K562 (cell line): ENCODE data around the gene GNA15. TPM values are rescaled to one million over a fixed set of nuclear protein-coding genes. Genes with fewer than 3 reads are reported as not detected.

ENCODE experiments used
- BRCA1 ChIP-seq, 2 experiments: fragments of 450-650 bp in 1 of 2; sonication (generic) in 1 of 2; formaldehyde crosslinking in 1 of 2; IDR thresholded peaks; 2 replicates each; pipeline versions ENCODE4 v1.5.0 to v1.6.1; 2017 to 2020; ENCODE audit warnings: mild to moderate bottlenecking in 1 of 2, missing genetic modification reagents in 1 of 2
- CLOCK ChIP-seq: fragments of 250-450 bp; sonication (Bioruptor Pico); IDR thresholded peaks from 2 replicates; pipeline ENCODE4 v1.4.0; 2020; ENCODE audit warnings: mild to moderate bottlenecking, moderate library complexity, borderline replicate concordance
- DACH1 ChIP-seq: fragments of 450-650 bp; IDR thresholded peaks from 2 replicates; pipeline ENCODE4 v1.6.1; 2018; ENCODE audit not compliant: partially characterized antibody
- DIDO1 ChIP-seq: fragments of 450-650 bp; IDR thresholded peaks from 2 replicates; pipeline ENCODE4 v1.6.1; 2016; ENCODE audit warnings: low read depth, missing biosample characterization, missing genetic modification characterization
- ELF1 ChIP-seq: fragments of 200-800 bp; sonication (Bioruptor generic); IDR thresholded peaks from 2 replicates; pipeline ENCODE4 v1.6.1; 2016; ENCODE audit warnings: missing genetic modification characterization, missing compliant biosample characterization
- ETS1 ChIP-seq: conservative IDR thresholded peaks from 2 replicates; pipeline ENCODE4 v1.6.1; 2011; ENCODE audit warnings: low read depth, mild to moderate bottlenecking, low read length; ENCODE audit not compliant: control insufficient read depth
- HDGF ChIP-seq: fragments of 450-650 bp; IDR thresholded peaks from 2 replicates; pipeline ENCODE4 v1.6.1; 2016
- IFI16 ChIP-seq: fragments of 250-450 bp; sonication (Bioruptor Pico); IDR thresholded peaks from 2 replicates; pipeline ENCODE4 v2.1.2; 2022; ENCODE audit warnings: mild to moderate bottlenecking, inconsistent platforms
- MAFF ChIP-seq: IDR thresholded peaks from 2 replicates; pipeline ENCODE4 v1.6.1; 2012; ENCODE audit warnings: low read length, improper control_type of control experiment
- MCM2 ChIP-seq: fragments of 450-650 bp; IDR thresholded peaks from 2 replicates; pipeline ENCODE4 v1.6.1; 2017; ENCODE audit warnings: low read depth, mild to moderate bottlenecking
- MCM3 ChIP-seq: fragments of 450-650 bp; IDR thresholded peaks from 2 replicates; pipeline ENCODE4 v1.6.1; 2016
- MTF1 ChIP-seq: fragments of 250-450 bp; sonication (Bioruptor Pico); IDR thresholded peaks from 2 replicates; pipeline ENCODE4 v1.9.0; 2021; ENCODE audit warnings: moderate library complexity, mild to moderate bottlenecking, inconsistent platforms, borderline replicate concordance
- POLR2G ChIP-seq: fragments of 200-400 bp; formaldehyde crosslinking; IDR thresholded peaks from 2 replicates; pipeline ENCODE4 v1.6.1; 2017; ENCODE audit warnings: low read depth, mild to moderate bottlenecking, antibody characterized with exemption, low read length, moderate library complexity
- PPARD ChIP-seq: fragments of 250-450 bp; sonication (Bioruptor Pico); IDR thresholded peaks from 2 replicates; pipeline ENCODE4 v1.8.0; 2022; ENCODE audit warnings: inconsistent platforms, mild to moderate bottlenecking, moderate library complexity
- SRSF7 ChIP-seq: fragments of 200-400 bp; formaldehyde crosslinking; optimal IDR thresholded peaks from 2 replicates; pipeline ENCODE3; 2017; ENCODE audit warnings: mild to moderate bottlenecking, low read depth, low read length
- TFAP4 ChIP-seq: sonication (generic); formaldehyde crosslinking; IDR thresholded peaks from 2 replicates; pipeline ENCODE4 v1.8.0; 2022; ENCODE audit warnings: missing genetic modification reagents, mild to moderate bottlenecking, moderate library complexity, borderline replicate concordance
- ZBED1 ChIP-seq: IDR thresholded peaks from 2 replicates; pipeline ENCODE4 v1.6.1; 2014
- ZBTB33 ChIP-seq: sonication (generic); formaldehyde crosslinking; IDR thresholded peaks from 2 replicates; pipeline ENCODE4 v1.8.1; 2023; ENCODE audit warnings: mild to moderate bottlenecking, missing genetic modification reagents
- ZNF354B ChIP-seq: fragments of 250-450 bp; sonication (Bioruptor Pico); IDR thresholded peaks from 2 replicates; pipeline ENCODE4 v1.4.0; 2020
- polyA plus RNA-seq, 8 experiments: library from polyadenylated mRNA; depleted of rRNA in 4 of 8; stranded (reverse) in 5 of 8; unstranded in 3 of 8; fragments of >200 nt; fragmentation: Nextera tagmentation in 2 of 8; fragmentation: Illumina TruSeq in 1 of 8; extraction: Ambion mirVana in 2 of 8; extraction: Trizol in 1 of 8; gene quantifications; 2 replicates each; pipeline versions ENCODE4 v1.2.1 to v1.2.3, GENCODE V29; 2011 to 2014; ENCODE audit warnings: inconsistent platforms in 1 of 8, missing spikeins in 1 of 8
- total RNA-seq, 7 experiments: library from RNA; depleted of rRNA in 6 of 7; stranded (reverse); fragments of >200 nt in 6 of 7; fragmentation: Illumina TruSeq in 2 of 7; extraction: Trizol in 2 of 7; gene quantifications; 2 replicates each; pipeline versions ENCODE4 v1.2.1 to v1.2.3, GENCODE V29; 2011 to 2021; ENCODE audit warnings: low replicate concordance in 1 of 7
- TF ChIP-seq, protein P1 (sequence below): sonication (generic); formaldehyde crosslinking; IDR thresholded peaks from 2 replicates; pipeline ENCODE4 v1.8.0; 2022; ENCODE audit warnings: mild to moderate bottlenecking, missing genetic modification reagents

The GNA15 gene
- total and polyA plus RNA-seq, 9 of the 15 experiments (the other 6 are each of a cell fraction or from before 2014, with no cell fraction given) = 0.03 to 0.24 (median 0.11) TPM; not detected in 1

- TF ChIP-seq, protein P1, sequence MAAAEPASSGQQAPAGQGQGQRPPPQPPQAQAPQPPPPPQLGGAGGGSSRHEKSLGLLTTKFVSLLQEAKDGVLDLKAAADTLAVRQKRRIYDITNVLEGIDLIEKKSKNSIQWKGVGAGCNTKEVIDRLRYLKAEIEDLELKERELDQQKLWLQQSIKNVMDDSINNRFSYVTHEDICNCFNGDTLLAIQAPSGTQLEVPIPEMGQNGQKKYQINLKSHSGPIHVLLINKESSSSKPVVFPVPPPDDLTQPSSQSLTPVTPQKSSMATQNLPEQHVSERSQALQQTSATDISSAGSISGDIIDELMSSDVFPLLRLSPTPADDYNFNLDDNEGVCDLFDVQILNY (CRISPR knock-in tag) = no peak
- TF ChIP-seq MAFF (0 out of 2 replicates have a peak, but pooled peaks have one; percentile 22), POLR2G (peak; percentile 68), HDGF (peak; percentile 66; the same call in 1 of the 2 replicates), MCM3 (no peak), ETS1 (peak; percentile 77; the same call in 1 of the 2 replicates), ZBTB33 (CRISPR knock-in tag) (no peak; the same call in 1 of the 2 replicates), ZNF354B (CRISPR knock-in tag) (no peak), DIDO1 (tag) (no peak), DACH1 (peak; percentile 66), TFAP4 (peak; percentile 86), MTF1 (no peak), PPARD (no peak), BRCA1 (IDR thresholded peaks at IDR 0.05) (no peak), BRCA1 (CRISPR knock-in tag; IDR thresholded peaks at IDR 0.05) (no peak), IFI16 (CRISPR knock-in tag) (no peak), CLOCK (CRISPR knock-in tag) (no peak), ELF1 (tag) (peak; percentile 90), MCM2 (no peak), ZBED1 (peak; percentile 78; the same call in 1 of the 2 replicates), SRSF7 (no peak)
Measured at GRCh38 chr19:3154957-3155736, 19.3 kb downstream of the GNA15 start (continued).
